ENCODE data around the gene LIPK.

GRCh38 chr10:88742448-88742847, 36.4 kb downstream of the LIPK start:
- TF ChIP-seq CTCF (IDR thresholded peaks at IDR 0.05) (no peak), POLR2A (IDR thresholded peaks at IDR 0.05) (no peak)

Measured in thyroid gland (tissue), 4 donors.